ENCODE data around the gene TMEM86B.

Gene TMEM86B

GRCh38 chr19:55270172-55270942 lies 41.8 kb upstream of the TMEM86B start:
- H3K27ac ChIP-seq (ENCODE audit: extremely low read depth, low read depth, low read length), result no peak overlapping the region
- H3K36me3 ChIP-seq (ENCODE audit: control insufficient read depth in 2 of 2, insufficient read depth in 1 of 2, low read length in 2 of 2), result peaks cover 5 to 51% of the 10 kb centered on the region in 2 experiments; a peak in 2 of 3 replicates
- TF ChIP-seq ZNF777 (tag by site-specific recombination; IDR thresholded peaks at IDR 0.05; ENCODE audit: borderline replicate concordance) (0 out of 2 replicates have a peak, but pooled peaks have one; percentile 12), HOXD13 (CRISPR knock-in tag; IDR thresholded peaks at IDR 0.05; ENCODE audit: borderline replicate concordance) (no peak), EGR2 (tag by site-specific recombination; IDR thresholded peaks at IDR 0.05; ENCODE audit: low read depth) (peak; percentile 50), ZFHX2 (tag by site-specific recombination; conservative IDR thresholded peaks at IDR 0.05) (peak; percentile 56), KLF10 (tag by site-specific recombination; IDR thresholded peaks at IDR 0.05) (no peak), HOXC10 (CRISPR knock-in tag; IDR thresholded peaks at IDR 0.05) (no peak), ZNF544 (tag by site-specific recombination; IDR thresholded peaks at IDR 0.05) (no peak)
- TF ChIP-seq, protein P1, sequence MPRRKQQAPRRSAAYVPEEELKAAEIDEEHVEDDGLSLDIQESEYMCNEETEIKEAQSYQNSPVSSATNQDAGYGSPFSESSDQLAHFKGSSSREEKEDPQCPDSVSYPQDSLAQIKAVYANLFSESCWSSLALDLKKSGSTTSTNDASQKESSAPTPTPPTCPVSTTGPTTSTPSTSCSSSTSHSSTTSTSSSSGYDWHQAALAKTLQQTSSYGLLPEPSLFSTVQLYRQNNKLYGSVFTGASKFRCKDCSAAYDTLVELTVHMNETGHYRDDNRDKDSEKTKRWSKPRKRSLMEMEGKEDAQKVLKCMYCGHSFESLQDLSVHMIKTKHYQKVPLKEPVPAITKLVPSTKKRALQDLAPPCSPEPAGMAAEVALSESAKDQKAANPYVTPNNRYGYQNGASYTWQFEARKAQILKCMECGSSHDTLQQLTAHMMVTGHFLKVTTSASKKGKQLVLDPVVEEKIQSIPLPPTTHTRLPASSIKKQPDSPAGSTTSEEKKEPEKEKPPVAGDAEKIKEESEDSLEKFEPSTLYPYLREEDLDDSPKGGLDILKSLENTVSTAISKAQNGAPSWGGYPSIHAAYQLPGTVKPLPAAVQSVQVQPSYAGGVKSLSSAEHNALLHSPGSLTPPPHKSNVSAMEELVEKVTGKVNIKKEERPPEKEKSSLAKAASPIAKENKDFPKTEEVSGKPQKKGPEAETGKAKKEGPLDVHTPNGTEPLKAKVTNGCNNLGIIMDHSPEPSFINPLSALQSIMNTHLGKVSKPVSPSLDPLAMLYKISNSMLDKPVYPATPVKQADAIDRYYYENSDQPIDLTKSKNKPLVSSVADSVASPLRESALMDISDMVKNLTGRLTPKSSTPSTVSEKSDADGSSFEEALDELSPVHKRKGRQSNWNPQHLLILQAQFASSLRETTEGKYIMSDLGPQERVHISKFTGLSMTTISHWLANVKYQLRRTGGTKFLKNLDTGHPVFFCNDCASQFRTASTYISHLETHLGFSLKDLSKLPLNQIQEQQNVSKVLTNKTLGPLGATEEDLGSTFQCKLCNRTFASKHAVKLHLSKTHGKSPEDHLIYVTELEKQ (tag by site-specific recombination; IDR thresholded peaks at IDR 0.05; ENCODE audit: borderline replicate concordance), result no peak
- no peaks in the 10 kb centered on the region for H3K4me1 ChIP-seq (ENCODE audit: control insufficient read depth, insufficient read depth, low read length)
- no peaks in the 10 kb centered on the region for H3K9me3 ChIP-seq (ENCODE audit: control insufficient read depth, insufficient read depth, low read depth, low read length)
- H3K4me3 ChIP-seq (ENCODE audit: low read depth, low read length), result no peak overlapping the region
- ChIA-PET POLR2A (interaction anchor here (1.1 to 2.1 kb wide), 2 partner anchors 10 to 11 kb away, joined by 4 to 14 read pairs; partner anchors contain the start of genes HSPBP1 and PPP6R1), CTCF (interaction anchor here (0.5 to 1.9 kb wide), 3 partner anchors 8 to 141 kb away, joined by 3 to 5 read pairs (median 5); no protein-coding TSS in a partner anchor)

DNA sequence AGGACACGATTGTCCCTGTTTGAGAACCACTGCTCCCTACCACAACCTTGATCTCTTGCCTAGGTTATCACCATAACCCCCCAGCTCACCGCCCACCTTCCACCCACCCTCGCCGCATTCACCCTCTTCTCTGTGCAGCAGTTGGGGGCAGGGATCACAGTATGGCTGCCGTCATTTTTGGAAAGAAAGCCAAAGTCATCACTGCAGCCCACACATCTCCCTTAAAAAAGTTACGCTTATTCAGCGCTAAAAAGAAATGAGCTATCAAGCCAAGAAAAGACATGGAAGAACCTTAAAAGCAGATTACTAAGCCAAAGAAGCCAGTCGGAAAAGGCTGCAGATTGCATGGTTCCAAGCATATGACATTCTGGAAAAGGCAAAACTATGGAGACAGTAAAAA lies 40.7 kb upstream of the TMEM86B start:
- TF ChIP-seq, protein P2, sequence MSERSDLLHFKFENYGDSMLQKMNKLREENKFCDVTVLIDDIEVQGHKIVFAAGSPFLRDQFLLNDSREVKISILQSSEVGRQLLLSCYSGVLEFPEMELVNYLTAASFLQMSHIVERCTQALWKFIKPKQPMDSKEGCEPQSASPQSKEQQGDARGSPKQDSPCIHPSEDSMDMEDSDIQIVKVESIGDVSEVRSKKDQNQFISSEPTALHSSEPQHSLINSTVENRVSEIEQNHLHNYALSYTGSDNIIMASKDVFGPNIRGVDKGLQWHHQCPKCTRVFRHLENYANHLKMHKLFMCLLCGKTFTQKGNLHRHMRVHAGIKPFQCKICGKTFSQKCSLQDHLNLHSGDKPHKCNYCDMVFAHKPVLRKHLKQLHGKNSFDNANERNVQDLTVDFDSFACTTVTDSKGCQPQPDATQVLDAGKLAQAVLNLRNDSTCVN (tag by site-specific recombination; optimal IDR thresholded peaks at IDR 0.05), result no peak
- TF ChIP-seq EGR2 (tag by site-specific recombination; IDR thresholded peaks at IDR 0.05; ENCODE audit: low read depth) (peak; percentile 73), ZFHX2 (tag by site-specific recombination; conservative IDR thresholded peaks at IDR 0.05) (peak; percentile 51), TCF7L2 (IDR thresholded peaks at IDR 0.05; ENCODE audit: borderline replicate concordance, low read depth, low read length) (no peak)
- ChIA-PET CTCF (interaction anchor here (1.4 to 1.9 kb wide), 2 partner anchors 9 to 109 kb away, joined by 3 to 5 read pairs; no protein-coding TSS in a partner anchor), POLR2A (interaction anchor here (1.1 to 2.1 kb wide), 2 partner anchors 10 to 11 kb away, joined by 4 to 14 read pairs; partner anchors contain the start of genes HSPBP1 and PPP6R1)
- H3K9me3 ChIP-seq (ENCODE audit: control insufficient read depth, insufficient read depth, low read depth, low read length), result no peaks in the 10 kb centered on the region
- no peak overlapping the region for H3K4me3 ChIP-seq (ENCODE audit: low read depth, low read length)
- no peaks in the 10 kb centered on the region for H3K4me1 ChIP-seq (ENCODE audit: control insufficient read depth, insufficient read depth, low read length)
- no peak overlapping the region for H3K27ac ChIP-seq (ENCODE audit: extremely low read depth, low read depth, low read length)
- H3K36me3 ChIP-seq (ENCODE audit: control insufficient read depth in 2 of 2, insufficient read depth in 1 of 2, low read length in 2 of 2), result peaks cover 5 to 40% of the 10 kb centered on the region in 2 experiments; a peak in 2 of 3 replicates

GRCh38 chr19:55266840-55267239 lies 38.3 kb upstream of the TMEM86B start:
- no peak for TF ChIP-seq ZNF169 (tag by site-specific recombination; IDR thresholded peaks at IDR 0.05)
- TF ChIP-seq ZXDB (tag by site-specific recombination; IDR thresholded peaks at IDR 0.05), result no peak
- peak; percentile 37 for TF ChIP-seq ZNF146 (tag by site-specific recombination; IDR thresholded peaks at IDR 0.05)
- H3K9me3 ChIP-seq (ENCODE audit: control insufficient read depth, insufficient read depth, low read depth, low read length), result no peaks in the 10 kb centered on the region
- no peaks in the 10 kb centered on the region for H3K4me1 ChIP-seq (ENCODE audit: control insufficient read depth, insufficient read depth, low read length)
- H3K4me3 ChIP-seq (ENCODE audit: low read depth, low read length), result no peak overlapping the region
- peaks cover 5 to 28% of the 10 kb centered on the region in 2 experiments; a peak in 2 of 3 replicates for H3K36me3 ChIP-seq (ENCODE audit: control insufficient read depth in 2 of 2, insufficient read depth in 1 of 2, low read length in 2 of 2)
- CTCF ChIA-PET, result no interaction called here
- POLR2A ChIA-PET, result interaction anchor here (0.7 kb wide), 1 partner anchor 136 kb away, joined by 3 read pairs; no protein-coding TSS in a partner anchor
- no peak overlapping the region for H3K27ac ChIP-seq (ENCODE audit: extremely low read depth, low read depth, low read length)
